H1 (cell line): ENCODE measurements around the gene WDR91.
"Not testable (repeated sequence)": the region's sequence is repeated elsewhere in the genome, so short reads cannot be mapped to it uniquely, and the experiment has no call there.

Experiments used
- ATF2 ChIP-seq: IDR thresholded peaks from 2 replicates; pipeline ENCODE4 v1.6.1; 2012; ENCODE audit warnings: low read length, inconsistent platforms
- CTCF ChIP-seq, 3 experiments: IDR thresholded peaks; 1 replicate in 2 of 3; 2 replicates in 1 of 3; pipeline versions ENCODE4 v1.5.1 to v1.6.1; 2011; ENCODE audit warnings: low read length in 3 of 3, mild to moderate bottlenecking in 3 of 3, inconsistent platforms in 2 of 3, low read depth in 1 of 3, moderate library complexity in 1 of 3; ENCODE audit not compliant: insufficient read depth in 1 of 3; ENCODE audit errors: control extremely low read depth in 1 of 3
- EP300 ChIP-seq, 2 experiments: IDR thresholded peaks; 1 replicate in 1 of 2; 2 replicates in 1 of 2; pipeline ENCODE4 v1.6.1; 2011 to 2012; ENCODE audit warnings: low read depth in 2 of 2, low read length in 2 of 2, mild to moderate bottlenecking in 2 of 2, borderline replicate concordance in 1 of 2, inconsistent platforms in 1 of 2, moderate library complexity in 1 of 2
- EZH2 ChIP-seq: fragments of 200-600 bp; sonication (generic); IDR thresholded peaks from 2 replicates; pipeline ENCODE4 v1.7.1; 2012; ENCODE audit warnings: low read depth, mild to moderate bottlenecking, moderate library complexity, low read length, inconsistent platforms; ENCODE audit not compliant: severe bottlenecking
- JUN ChIP-seq: IDR thresholded peaks from 2 replicates; pipeline ENCODE4 v1.6.1; 2011; ENCODE audit warnings: low read depth, mild to moderate bottlenecking, improper control_type of control experiment, low read length
- JUND ChIP-seq: IDR thresholded peaks from 2 replicates; pipeline ENCODE4 v1.6.1; 2011; ENCODE audit warnings: mild to moderate bottlenecking, improper control_type of control experiment, low read length
- MAX ChIP-seq: IDR thresholded peaks from 2 replicates; pipeline ENCODE4 v1.6.1; 2012; ENCODE audit warnings: inconsistent platforms
- POLR2A ChIP-seq, 2 experiments: IDR thresholded peaks; 1 replicate in 1 of 2; 2 replicates in 1 of 2; pipeline ENCODE4 v1.6.1; 2011; ENCODE audit warnings: low read depth in 2 of 2, low read length in 2 of 2, mild to moderate bottlenecking in 2 of 2; ENCODE audit errors: control extremely low read depth in 1 of 2
- POLR2AphosphoS5 ChIP-seq: IDR thresholded peaks from 2 replicates; pipeline ENCODE4 v1.6.1; 2011; ENCODE audit warnings: low read depth, low read length
- RNF2 ChIP-seq: fragments of 200-900, 300-1000 bp; sonication (generic); IDR thresholded peaks from 2 replicates; pipeline ENCODE4 v1.7.1; 2016; ENCODE audit warnings: borderline replicate concordance, low read depth, mild to moderate bottlenecking, antibody characterized with exemption, low read length; ENCODE audit not compliant: poor library complexity, severe bottlenecking; ENCODE audit errors: missing control alignments
- SP2 ChIP-seq: IDR thresholded peaks from 2 replicates; pipeline ENCODE4 v1.6.1; 2012; ENCODE audit warnings: mild to moderate bottlenecking, low read length, inconsistent platforms
- SUZ12 ChIP-seq: fragments of 200-600 bp; sonication (generic); IDR thresholded peaks from 2 replicates; pipeline ENCODE4 v1.6.1; 2012; ENCODE audit warnings: mild to moderate bottlenecking, inconsistent platforms, low read length, moderate library complexity, mixed read lengths
- YY1 ChIP-seq: IDR thresholded peaks from 2 replicates; pipeline ENCODE4 v1.6.1; 2011; ENCODE audit warnings: low read depth, mild to moderate bottlenecking, low read length

GRCh38 chr7:135173916-135174315, 37.4 kb downstream of the WDR91 start:
- TF ChIP-seq MAX; CTCF (IDR thresholded peaks at IDR 0.05; ENCODE audit: control extremely low read depth in 1 of 3, insufficient read depth in 1 of 3, low read depth in 1 of 3, low read length in 3 of 3); POLR2A (IDR thresholded peaks at IDR 0.05; ENCODE audit: control extremely low read depth in 1 of 2, low read depth in 2 of 2, low read length in 2 of 2); SP2; POLR2AphosphoS5; JUN; EP300 (IDR thresholded peaks at IDR 0.05; ENCODE audit: borderline replicate concordance in 1 of 2, low read depth in 2 of 2, low read length in 2 of 2); ATF2; YY1; EZH2; JUND; RNF2; SUZ12: not testable (repeated sequence)
